H9 (cell line): ENCODE measurements around the gene ZSWIM9. TPM values are rescaled to one million over a fixed set of nuclear protein-coding genes. Genes with fewer than 3 reads are reported as not detected.

Experiments used
- DNase-seq: peaks from one replicate; pipeline ENCODE4 v3.0.0-alpha.2; 2017
- H2AFZ ChIP-seq: one replicate; pipeline ENCODE4 v1.6.1; 2013; ENCODE audit warnings: mild to moderate bottlenecking, low read length, control low read depth, moderate library complexity
- H2AK5ac ChIP-seq: 2 replicates; pipeline ENCODE4 v1.6.1; 2013; ENCODE audit warnings: low read length, control low read depth, mixed read lengths; ENCODE audit not compliant: insufficient read length
- H2BK120ac ChIP-seq: one replicate; pipeline ENCODE4 v1.6.1; 2013; ENCODE audit warnings: low read depth, mild to moderate bottlenecking, low read length, control low read depth, inconsistent platforms; ENCODE audit not compliant: poor library complexity, severe bottlenecking
- H2BK12ac ChIP-seq: 2 replicates; pipeline ENCODE4 v1.6.1; 2013; ENCODE audit warnings: low read length, control low read depth, mixed read lengths, low read depth; ENCODE audit not compliant: insufficient read length
- H2BK15ac ChIP-seq: 2 replicates; pipeline ENCODE4 v1.6.1; 2013; ENCODE audit warnings: low read depth, low read length, control low read depth
- H2BK20ac ChIP-seq: one replicate; pipeline ENCODE4 v1.6.1; 2013; ENCODE audit warnings: low read depth, mild to moderate bottlenecking, low read length, control low read depth, inconsistent platforms; ENCODE audit not compliant: poor library complexity, severe bottlenecking
- H2BK5ac ChIP-seq: 2 replicates; pipeline ENCODE4 v1.6.1; 2013; ENCODE audit warnings: low read length, control low read depth, mixed read lengths; ENCODE audit not compliant: insufficient read length
- H3K14ac ChIP-seq: 2 replicates; pipeline ENCODE4 v1.6.1; 2013; ENCODE audit warnings: low read length, control low read depth; ENCODE audit not compliant: insufficient read depth
- H3K18ac ChIP-seq: 2 replicates; pipeline ENCODE4 v1.6.1; 2013; ENCODE audit warnings: low read depth, mild to moderate bottlenecking, mixed read lengths, low read length, control low read depth; ENCODE audit not compliant: insufficient read length
- H3K23ac ChIP-seq: 2 replicates; pipeline ENCODE4 v1.6.1; 2013; ENCODE audit warnings: low read length, control low read depth, mixed read lengths, low read depth; ENCODE audit not compliant: insufficient read length
- H3K23me2 ChIP-seq: 2 replicates; pipeline ENCODE4 v1.6.1; 2013; ENCODE audit warnings: low read depth, mild to moderate bottlenecking, mixed read lengths, low read length, control low read depth; ENCODE audit not compliant: insufficient read length, poor library complexity, severe bottlenecking
- H3K27ac ChIP-seq: 2 replicates; pipeline ENCODE4 v1.5.1; 2013; ENCODE audit warnings: low read length, control low read depth, mixed read lengths, low read depth; ENCODE audit not compliant: insufficient read length
- H3K27me3 ChIP-seq: 2 replicates; pipeline ENCODE4 v1.6.1; 2013; ENCODE audit warnings: low read length, control low read depth, inconsistent platforms; ENCODE audit not compliant: insufficient read depth
- H3K4ac ChIP-seq: 2 replicates; pipeline ENCODE4 v1.6.1; 2013; ENCODE audit warnings: low read depth, mild to moderate bottlenecking, control low read depth, inconsistent platforms, low read length, moderate library complexity
- H3K4me1 ChIP-seq: 2 replicates; pipeline ENCODE4 v1.6.1; 2013; ENCODE audit warnings: low read length, control low read depth, inconsistent platforms; ENCODE audit not compliant: insufficient read depth
- H3K4me2 ChIP-seq: 2 replicates; pipeline ENCODE4 v1.6.1; 2013; ENCODE audit warnings: low read length, control low read depth, mixed read lengths; ENCODE audit not compliant: insufficient read length, insufficient read depth
- H3K56ac ChIP-seq: 2 replicates; pipeline ENCODE4 v1.6.1; 2013; ENCODE audit warnings: low read depth, mild to moderate bottlenecking, mixed read lengths, low read length, control low read depth; ENCODE audit not compliant: insufficient read length
- H3K79me1 ChIP-seq: 2 replicates; pipeline ENCODE4 v1.6.1; 2013; ENCODE audit warnings: low read depth, mild to moderate bottlenecking, moderate library complexity, low read length, control low read depth, inconsistent platforms; ENCODE audit not compliant: insufficient read depth, poor library complexity, severe bottlenecking
- H3K79me2 ChIP-seq: 2 replicates; pipeline ENCODE4 v1.6.1; 2013; ENCODE audit warnings: low read length, control low read depth, inconsistent platforms; ENCODE audit not compliant: insufficient read depth
- H3K9ac ChIP-seq: 2 replicates; pipeline ENCODE4 v1.6.1; 2013; ENCODE audit warnings: low read length, control low read depth, mixed read lengths; ENCODE audit not compliant: insufficient read length; ENCODE audit errors: extremely low read depth
- H3K9me3 ChIP-seq: one replicate; pipeline ENCODE4 v1.6.1; 2013; ENCODE audit warnings: low read depth, low read length, inconsistent platforms; ENCODE audit not compliant: control insufficient read depth
- H3T11ph ChIP-seq: one replicate; pipeline ENCODE4 v1.6.1; 2013; ENCODE audit warnings: mild to moderate bottlenecking, low read length, control low read depth, inconsistent platforms
- H4K20me1 ChIP-seq: one replicate; pipeline ENCODE4 v1.6.1; 2013; ENCODE audit not compliant: control insufficient read depth, insufficient read length, insufficient read depth
- H4K5ac ChIP-seq: 2 replicates; pipeline ENCODE4 v1.6.1; 2013; ENCODE audit warnings: low read depth, mild to moderate bottlenecking, mixed read lengths, low read length, control low read depth; ENCODE audit not compliant: insufficient read length
- H4K8ac ChIP-seq: replicated peaks from 2 replicates; pipeline ENCODE4 v1.6.1; 2013; ENCODE audit warnings: low read length, control low read depth, mixed read lengths, low read depth; ENCODE audit not compliant: insufficient read length
- H4K91ac ChIP-seq: 2 replicates; pipeline ENCODE4 v1.6.1; 2013; ENCODE audit warnings: low read depth, mild to moderate bottlenecking, moderate library complexity, mixed read lengths, low read length, control low read depth; ENCODE audit not compliant: insufficient read length
- H3K27ac Mint-ChIP-seq, 3 experiments: 2 replicates in 2 of 3; 3 replicates in 1 of 3; pipeline ENCODE4 v1.8.0; 2020 to 2021; ENCODE audit warnings: mixed read lengths in 3 of 3, mild to moderate bottlenecking in 1 of 3, moderate library complexity in 1 of 3
- H3K27me3 Mint-ChIP-seq: 2 replicates; pipeline ENCODE4 v1.8.0; 2021; ENCODE audit warnings: low read depth, mild to moderate bottlenecking, moderate library complexity, mixed read lengths
- H3K36me3 Mint-ChIP-seq, 3 experiments: 2 replicates in 2 of 3; 3 replicates in 1 of 3; pipeline ENCODE4 v1.8.0; 2020 to 2021; ENCODE audit warnings: low read depth in 3 of 3, mixed read lengths in 3 of 3; ENCODE audit not compliant: insufficient read depth in 1 of 3
- H3K4me1 Mint-ChIP-seq, 2 experiments: 2 replicates each; pipeline ENCODE4 v1.8.0; 2020; ENCODE audit warnings: mixed read lengths in 2 of 2
- H3K4me3 Mint-ChIP-seq, 2 experiments: 2 replicates in 1 of 2; 3 replicates in 1 of 2; pipeline ENCODE4 v1.8.0; 2020 to 2021; ENCODE audit warnings: mild to moderate bottlenecking in 2 of 2, mixed read lengths in 2 of 2, moderate library complexity in 1 of 2
- H3K9me3 Mint-ChIP-seq, 2 experiments: 2 replicates in 1 of 2; 3 replicates in 1 of 2; pipeline ENCODE4 v1.8.0; 2020; ENCODE audit warnings: mild to moderate bottlenecking in 2 of 2, mixed read lengths in 2 of 2, moderate library complexity in 1 of 2
- WGBS: extraction: QIAGEN DNeasy Blood & Tissue Kit; methylation state at CpG from one replicate; pipeline ENCODE4 v1.1.7; 2013; ENCODE audit warnings: missing lambda C conversion rate, low lambda C conversion rate, mixed read lengths; ENCODE audit not compliant: insufficient read length; ENCODE audit errors: extremely low coverage; 5-methylcytosine and 5-hydroxymethylcytosine counted together
- total RNA-seq: library from RNA; stranded (reverse); gene quantifications from 2 replicates; pipeline ENCODE4 v1.2.1, GENCODE V29; 2021
- TF ChIP-seq, protein P1 (sequence below): fragments of 200-600 bp; sonication (generic); conservative IDR thresholded peaks from 3 replicates; pipeline ENCODE4 v1.8.0; 2021; ENCODE audit warnings: antibody characterized with exemption, mild to moderate bottlenecking

ZSWIM9 gene
- total RNA-seq, 1 experiment from 2014 or later, result 8.9 TPM

DNA sequence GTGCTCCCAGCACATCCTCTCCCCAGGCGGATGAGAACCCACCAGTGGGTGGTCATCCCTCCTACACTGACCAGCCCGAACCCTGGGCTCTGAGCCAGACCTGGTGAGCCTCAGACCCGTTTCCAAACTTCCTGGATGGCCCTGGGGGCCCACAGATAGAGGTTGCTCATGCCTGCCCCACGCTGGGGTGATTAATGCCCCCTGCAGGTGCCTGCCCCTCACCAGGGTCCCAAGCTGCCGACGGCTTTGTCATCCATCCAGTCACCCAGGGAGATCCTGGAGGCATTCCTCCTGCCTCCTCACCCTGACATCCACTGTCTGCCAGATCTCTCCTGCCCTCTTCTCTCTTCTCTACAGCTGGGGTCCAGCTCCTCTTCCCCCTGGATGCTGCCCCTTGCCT, 31.4 kb upstream of the ZSWIM9 start:
- Histone ChIP-seq H3K4ac (no peak overlapping the region), H3K9ac (no peak overlapping the region), H4K8ac (no peak overlapping the region), H3K18ac (no peak overlapping the region), H3K23me2 (no peaks in the 10 kb centered on the region), H3K4me2 (no peak overlapping the region), H3K14ac (no peak overlapping the region; the same call in 1 of the 2 replicates), H2BK5ac (no peak overlapping the region), H2AFZ (no peak overlapping the region), H4K5ac (no peak overlapping the region), H3K27me3 (no peaks in the 10 kb centered on the region), H3K27ac (no peak overlapping the region), H3K4me1 (no peaks in the 10 kb centered on the region), H3K23ac (no peak overlapping the region), H2BK120ac (no peak overlapping the region), H3K56ac (no peak overlapping the region), H3T11ph (no peak overlapping the region), H3K9me3 (no peaks in the 10 kb centered on the region), H2BK12ac (no peak overlapping the region), H2BK15ac (no peak overlapping the region), H2AK5ac (no peak overlapping the region), H4K91ac (no peak overlapping the region), H3K79me1 (no peaks in the 10 kb centered on the region), H2BK20ac (no peak overlapping the region), H3K79me2 (no peaks in the 10 kb centered on the region), H4K20me1 (no peaks in the 10 kb centered on the region)
- TF ChIP-seq, protein P1, sequence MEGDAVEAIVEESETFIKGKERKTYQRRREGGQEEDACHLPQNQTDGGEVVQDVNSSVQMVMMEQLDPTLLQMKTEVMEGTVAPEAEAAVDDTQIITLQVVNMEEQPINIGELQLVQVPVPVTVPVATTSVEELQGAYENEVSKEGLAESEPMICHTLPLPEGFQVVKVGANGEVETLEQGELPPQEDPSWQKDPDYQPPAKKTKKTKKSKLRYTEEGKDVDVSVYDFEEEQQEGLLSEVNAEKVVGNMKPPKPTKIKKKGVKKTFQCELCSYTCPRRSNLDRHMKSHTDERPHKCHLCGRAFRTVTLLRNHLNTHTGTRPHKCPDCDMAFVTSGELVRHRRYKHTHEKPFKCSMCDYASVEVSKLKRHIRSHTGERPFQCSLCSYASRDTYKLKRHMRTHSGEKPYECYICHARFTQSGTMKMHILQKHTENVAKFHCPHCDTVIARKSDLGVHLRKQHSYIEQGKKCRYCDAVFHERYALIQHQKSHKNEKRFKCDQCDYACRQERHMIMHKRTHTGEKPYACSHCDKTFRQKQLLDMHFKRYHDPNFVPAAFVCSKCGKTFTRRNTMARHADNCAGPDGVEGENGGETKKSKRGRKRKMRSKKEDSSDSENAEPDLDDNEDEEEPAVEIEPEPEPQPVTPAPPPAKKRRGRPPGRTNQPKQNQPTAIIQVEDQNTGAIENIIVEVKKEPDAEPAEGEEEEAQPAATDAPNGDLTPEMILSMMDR, result no peak
- Mint-ChIP-seq H3K9me3 (no peaks in the 10 kb centered on the region), H3K27me3 (no peaks in the 10 kb centered on the region; the same call in 1 of the 2 replicates), H3K27ac (no peak overlapping the region; a peak in 2 of 7 replicates), H3K4me3 (no peak overlapping the region), H3K36me3 (peaks cover 34 to 68% (median 62%) of the 10 kb centered on the region in 3 experiments), H3K4me1 (no peaks in the 10 kb centered on the region)
- no CpG with 5 or more reads among the region's 6 CpGs for WGBS
- no peak for DNase-seq
